ENCODE measurements around the gene SDK1.

Gene SDK1

GRCh38 chr7:3408814-3409595 lies 108.0 kb downstream of the SDK1 start:
- no peak for DNase-seq (ENCODE audit: low spot score)

GRCh38 chr7:3412871-3413270 lies 111.8 kb downstream of the SDK1 start:
- no peak for DNase-seq (ENCODE audit: low spot score)

GRCh38 chr7:3415861-3416312 lies 114.8 kb downstream of the SDK1 start:
- no peak for DNase-seq (ENCODE audit: low spot score)

- DNase-seq (ENCODE audit: low spot score) = no peak
Observed at GRCh38 chr7:3416453-3416852, 115.4 kb downstream of the SDK1 start.

- DNase-seq (ENCODE audit: low spot score) = no peak
Observed at GRCh38 chr7:3425087-3425486, 124.0 kb downstream of the SDK1 start.

GRCh38 chr7:3426064-3426463 lies 125.0 kb downstream of the SDK1 start:
- DNase-seq (ENCODE audit: low spot score) = no peak

GRCh38 chr7:3427957-3428356 lies 126.9 kb downstream of the SDK1 start:
- DNase-seq (ENCODE audit: low spot score) = no peak

GRCh38 chr7:3429981-3430380 lies 128.9 kb downstream of the SDK1 start:
- no peak for DNase-seq (ENCODE audit: low spot score)

GRCh38 chr7:3430588-3430987 lies 129.5 kb downstream of the SDK1 start:
- DNase-seq (ENCODE audit: low spot score) = no peak

- no peak for DNase-seq (ENCODE audit: low spot score)
Observed at GRCh38 chr7:3431306-3431705, 130.3 kb downstream of the SDK1 start.

- DNase-seq (ENCODE audit: low spot score) = no peak
Observed at GRCh38 chr7:3432911-3433310, 131.9 kb downstream of the SDK1 start.

GRCh38 chr7:3434611-3435010 lies 133.6 kb downstream of the SDK1 start:
- no peak for DNase-seq (ENCODE audit: low spot score)

- no peak for DNase-seq (ENCODE audit: low spot score)
Observed at GRCh38 chr7:3436112-3436511, 135.1 kb downstream of the SDK1 start.

- DNase-seq (ENCODE audit: low spot score) = no peak
Observed at GRCh38 chr7:3436746-3437145, 135.7 kb downstream of the SDK1 start.

- DNase-seq (ENCODE audit: low spot score) = no peak
Observed at GRCh38 chr7:3437467-3437866, 136.4 kb downstream of the SDK1 start.

- DNase-seq (ENCODE audit: low spot score) = no peak
Observed at GRCh38 chr7:3438352-3438751, 137.3 kb downstream of the SDK1 start.

GRCh38 chr7:3439333-3440030 lies 138.4 kb downstream of the SDK1 start:
- DNase-seq (ENCODE audit: low spot score) = no peak

GRCh38 chr7:3440509-3440908 lies 139.5 kb downstream of the SDK1 start:
- no peak for DNase-seq (ENCODE audit: low spot score)

- no peak for DNase-seq (ENCODE audit: low spot score)
Observed at GRCh38 chr7:3443716-3444115, 142.7 kb downstream of the SDK1 start.

- no peak for DNase-seq (ENCODE audit: low spot score)
Observed at GRCh38 chr7:3446786-3447185, 145.7 kb downstream of the SDK1 start.

GRCh38 chr7:3451701-3452100 lies 150.6 kb downstream of the SDK1 start:
- no peak for DNase-seq (ENCODE audit: low spot score)

GRCh38 chr7:3453398-3453797 lies 152.3 kb downstream of the SDK1 start:
- no peak for DNase-seq (ENCODE audit: low spot score)

- no peak for DNase-seq (ENCODE audit: low spot score)
Observed at GRCh38 chr7:3455806-3456595, 154.9 kb downstream of the SDK1 start.
